Measurements from ENCODE around the gene RGS14. TPM values are rescaled to one million over a fixed set of nuclear protein-coding genes. Genes with fewer than 3 reads are reported as not detected.

Gene RGS14
- total RNA-seq, 4 donors from 2014 or later = 10.2 to 29.6 (median 16.4) TPM

- no peaks in the 10 kb centered on the region for H3K9me3 ChIP-seq
- DNase-seq (ENCODE audit: low spot score in 2 of 2) = no peak
- no peaks in the 10 kb centered on the region for H3K27me3 ChIP-seq
- no peaks in the 10 kb centered on the region for H3K36me3 ChIP-seq
- no peak overlapping the region for H3K4me3 ChIP-seq
- TF ChIP-seq, protein P1, sequence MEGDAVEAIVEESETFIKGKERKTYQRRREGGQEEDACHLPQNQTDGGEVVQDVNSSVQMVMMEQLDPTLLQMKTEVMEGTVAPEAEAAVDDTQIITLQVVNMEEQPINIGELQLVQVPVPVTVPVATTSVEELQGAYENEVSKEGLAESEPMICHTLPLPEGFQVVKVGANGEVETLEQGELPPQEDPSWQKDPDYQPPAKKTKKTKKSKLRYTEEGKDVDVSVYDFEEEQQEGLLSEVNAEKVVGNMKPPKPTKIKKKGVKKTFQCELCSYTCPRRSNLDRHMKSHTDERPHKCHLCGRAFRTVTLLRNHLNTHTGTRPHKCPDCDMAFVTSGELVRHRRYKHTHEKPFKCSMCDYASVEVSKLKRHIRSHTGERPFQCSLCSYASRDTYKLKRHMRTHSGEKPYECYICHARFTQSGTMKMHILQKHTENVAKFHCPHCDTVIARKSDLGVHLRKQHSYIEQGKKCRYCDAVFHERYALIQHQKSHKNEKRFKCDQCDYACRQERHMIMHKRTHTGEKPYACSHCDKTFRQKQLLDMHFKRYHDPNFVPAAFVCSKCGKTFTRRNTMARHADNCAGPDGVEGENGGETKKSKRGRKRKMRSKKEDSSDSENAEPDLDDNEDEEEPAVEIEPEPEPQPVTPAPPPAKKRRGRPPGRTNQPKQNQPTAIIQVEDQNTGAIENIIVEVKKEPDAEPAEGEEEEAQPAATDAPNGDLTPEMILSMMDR (IDR thresholded peaks at IDR 0.05) = no peak
- TF ChIP-seq EP300 (IDR thresholded peaks at IDR 0.05) (no peak), POLR2A (IDR thresholded peaks at IDR 0.05) (no peak)
- peak overlapping the region; percentile 60 to 90 (median 84) for H3K27ac ChIP-seq
- peaks cover 0 to 57% (median 26%) of the 10 kb centered on the region in 4 donors for H3K4me1 ChIP-seq
- WGBS, 2 donors = 72 to 78% methylated on average over 7 to 13 of the region's 14 CpGs
These were observed 8.3 kb downstream of the RGS14 start for GRCh38 chr5:177365845-177366527.

GRCh38 chr5:177366528-177367322 is 9.0 kb downstream of the RGS14 start:
- Histone ChIP-seq H3K4me1 (peaks cover 0 to 62% (median 28%) of the 10 kb centered on the region in 4 donors), H3K4me3 (peak overlapping the region; percentile 31 to 58 (median 44)), H3K27me3 (peaks cover 0 to 6% of the 10 kb centered on the region in 2 donors), H3K36me3 (no peaks in the 10 kb centered on the region), H3K27ac (peak overlapping the region; percentile 60 to 90 (median 84)), H3K9me3 (no peaks in the 10 kb centered on the region)
- peak; percentile 70 to 72 for DNase-seq (ENCODE audit: low spot score in 2 of 2)
- TF ChIP-seq, protein P1 (IDR thresholded peaks at IDR 0.05) = no peak
- TF ChIP-seq POLR2A (IDR thresholded peaks at IDR 0.05) = peak in 1 of 2 donors; percentile 44
- peak; percentile 22 for TF ChIP-seq EP300 (IDR thresholded peaks at IDR 0.05)
- WGBS, 2 donors = 18 to 26% methylated on average over 34 of the region's 36 CpGs

- Histone ChIP-seq H3K27me3 (peaks cover 0 to 6% of the 10 kb centered on the region in 2 donors), H3K4me3 (peak overlapping the region; percentile 31 to 58 (median 44)), H3K4me1 (peaks cover 0 to 62% (median 27%) of the 10 kb centered on the region in 4 donors), H3K27ac (peak overlapping the region in 2 of 4 donors; percentile 60 to 90), H3K36me3 (no peaks in the 10 kb centered on the region), H3K9me3 (no peaks in the 10 kb centered on the region)
- WGBS, 2 donors = 27% methylated on average over 40 to 46 of the region's 46 CpGs
- TF ChIP-seq EP300 (IDR thresholded peaks at IDR 0.05) (no peak), POLR2A (IDR thresholded peaks at IDR 0.05) (no peak)
- TF ChIP-seq, protein P1 (IDR thresholded peaks at IDR 0.05) = no peak
- no peak for DNase-seq (ENCODE audit: low spot score in 2 of 2)
These were observed 9.7 kb downstream of the RGS14 start for GRCh38 chr5:177367323-177367848.

- no peak for DNase-seq (ENCODE audit: low spot score in 2 of 2)
- 71 to 80% methylated on average over 29 of the region's 29 CpGs for WGBS, 2 donors
- H3K4me1 ChIP-seq = peaks cover 0 to 54% (median 19%) of the 10 kb centered on the region in 4 donors
- TF ChIP-seq, protein P1 (IDR thresholded peaks at IDR 0.05) = no peak
- TF ChIP-seq EP300 (IDR thresholded peaks at IDR 0.05) = no peak
- no peak for TF ChIP-seq POLR2A (IDR thresholded peaks at IDR 0.05)
- H3K4me3 ChIP-seq = peak overlapping the region in 2 of 4 donors; percentile 47 to 58
- peaks cover 0 to 6% of the 10 kb centered on the region in 2 donors for H3K27me3 ChIP-seq
- H3K27ac ChIP-seq = no peak overlapping the region
- no peaks in the 10 kb centered on the region for H3K9me3 ChIP-seq
- no peaks in the 10 kb centered on the region for H3K36me3 ChIP-seq
These were observed 10.5 kb downstream of the RGS14 start for GRCh38 chr5:177367981-177368868.

Data from tibial nerve (tissue), 4 donors.